ENCODE data around the gene MZF1.
A peak's percentile ranks its signal among the peaks of the same experiment; 100 is the strongest.

The MZF1 gene

DNA sequence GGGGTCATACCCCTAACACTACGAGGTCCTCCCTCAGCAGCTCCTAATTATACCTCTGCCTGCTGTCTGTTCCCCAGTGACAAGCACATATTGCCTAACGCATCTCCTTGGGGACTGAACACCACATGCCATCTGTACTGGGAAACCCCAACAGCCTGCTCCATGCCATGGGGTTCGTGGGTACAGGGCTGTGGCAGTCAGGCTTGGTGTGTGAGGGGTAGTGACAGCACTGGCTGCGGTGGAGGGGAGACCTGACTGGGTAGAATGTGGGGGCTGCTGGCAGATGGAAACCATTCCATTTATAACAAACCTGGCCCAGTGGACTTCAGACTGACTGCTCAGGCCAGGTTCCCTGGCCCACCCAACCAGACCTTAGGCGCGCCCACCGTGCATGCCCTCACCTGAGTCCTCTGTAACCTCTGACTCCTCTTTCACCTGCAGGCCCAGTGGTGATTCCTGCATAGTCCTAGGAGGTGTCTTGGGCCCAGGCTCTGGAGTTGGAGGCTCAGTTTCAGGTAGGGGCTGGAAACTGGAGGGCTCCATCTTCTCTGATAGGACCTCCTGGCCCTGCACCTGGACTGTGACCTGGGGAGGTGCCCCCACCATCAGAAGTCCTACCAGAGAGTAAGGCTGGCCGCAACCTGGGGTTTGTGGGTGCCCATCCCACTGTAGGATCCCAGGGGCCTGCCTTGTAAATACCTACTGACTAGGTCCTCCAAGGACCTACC is 3.0 kb downstream of the MZF1 start:
- no peak for DNase-seq (ENCODE audit: low spot score)

DNA sequence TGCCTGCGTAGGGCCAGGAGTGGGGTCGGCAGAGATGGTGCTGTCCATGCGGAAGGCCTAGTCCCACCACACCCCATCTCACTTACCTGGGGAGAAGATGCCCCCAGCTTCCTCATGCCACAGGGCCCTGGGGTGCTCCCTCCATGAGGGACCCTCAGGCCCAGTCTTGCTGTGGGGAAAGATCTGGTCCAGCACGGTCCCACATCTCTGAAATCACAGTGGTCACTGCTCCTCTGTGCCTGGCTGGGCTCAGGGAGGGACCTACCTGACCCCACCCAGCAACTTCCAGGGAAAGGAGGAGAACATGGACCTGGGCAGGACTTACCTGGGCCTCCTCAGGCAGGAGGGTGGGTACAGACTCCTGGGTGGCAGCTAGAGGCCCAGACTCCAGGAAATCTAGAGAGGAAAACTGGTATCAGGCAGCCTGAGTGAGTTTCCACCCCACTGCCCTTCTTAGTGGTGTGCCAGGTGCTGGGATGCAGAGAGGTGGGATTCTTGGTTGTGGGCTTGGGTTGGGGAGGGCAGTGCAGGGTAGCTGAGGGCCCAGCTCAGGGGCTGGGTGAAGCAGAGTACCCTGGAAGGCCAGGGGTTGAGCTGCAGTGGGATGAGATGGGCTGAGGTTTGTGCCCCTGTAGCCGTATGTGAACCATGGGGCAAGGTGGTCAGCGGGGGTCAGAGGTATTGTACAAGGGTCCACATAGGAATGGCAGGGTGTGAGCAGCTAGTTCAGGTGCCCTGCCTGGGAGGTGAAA is 3.8 kb downstream of the MZF1 start:
- DNase-seq (ENCODE audit: low spot score): no peak

DNA sequence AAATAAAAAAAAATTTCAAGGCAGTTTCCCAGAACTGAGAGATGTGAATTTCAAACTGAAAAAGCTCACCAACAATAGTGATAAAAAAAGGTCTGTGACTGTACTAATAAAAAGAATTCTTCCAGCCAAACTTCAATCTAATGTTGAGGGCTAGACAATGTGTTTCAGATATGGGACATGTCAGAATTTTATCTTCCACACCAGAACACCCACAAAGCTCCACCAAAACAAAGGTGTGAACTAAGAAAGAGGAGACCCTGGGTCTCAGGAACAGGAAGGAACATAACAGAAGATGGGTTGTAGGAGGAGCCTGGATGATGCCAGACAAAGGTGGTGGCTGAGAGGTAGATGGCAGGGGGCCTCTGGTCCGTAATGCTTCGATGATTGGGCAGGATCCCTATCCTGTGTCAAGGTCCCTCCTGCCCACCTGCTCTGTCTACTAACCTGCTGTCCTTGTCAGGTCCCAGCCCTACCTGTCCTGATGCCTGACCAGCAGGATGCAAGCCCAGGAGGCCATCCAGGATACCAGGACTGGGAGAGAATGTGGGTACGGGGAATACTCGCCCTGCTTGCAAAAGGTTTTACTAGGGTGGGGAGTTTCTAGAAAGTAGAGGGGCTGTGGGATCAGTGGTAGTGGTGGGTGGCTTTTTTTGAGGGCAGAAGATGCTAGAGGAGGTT is 4.5 kb downstream of the MZF1 start:
- no peak for DNase-seq (ENCODE audit: low spot score)

DNA sequence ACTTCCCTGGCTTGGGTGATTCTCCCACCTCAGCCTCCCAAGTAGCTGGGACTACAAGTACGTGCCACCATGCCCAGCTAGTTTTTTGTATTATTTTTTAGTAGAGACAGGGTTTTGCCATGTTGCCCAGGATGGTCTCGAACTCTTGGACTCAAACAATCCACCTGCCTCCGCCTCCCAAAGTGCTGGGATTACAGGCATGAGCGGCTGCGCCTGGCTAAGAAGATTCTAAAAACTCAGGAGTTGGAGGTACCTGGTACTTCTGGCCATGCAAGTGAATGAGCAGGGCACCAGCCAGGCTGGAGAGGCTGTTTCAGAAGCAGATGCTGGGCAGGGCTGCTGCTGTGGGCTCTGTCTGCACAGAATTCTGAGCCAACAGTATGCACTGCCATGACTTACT is 6.1 kb downstream of the MZF1 start:
- DNase-seq (ENCODE audit: low spot score): no peak

DNA sequence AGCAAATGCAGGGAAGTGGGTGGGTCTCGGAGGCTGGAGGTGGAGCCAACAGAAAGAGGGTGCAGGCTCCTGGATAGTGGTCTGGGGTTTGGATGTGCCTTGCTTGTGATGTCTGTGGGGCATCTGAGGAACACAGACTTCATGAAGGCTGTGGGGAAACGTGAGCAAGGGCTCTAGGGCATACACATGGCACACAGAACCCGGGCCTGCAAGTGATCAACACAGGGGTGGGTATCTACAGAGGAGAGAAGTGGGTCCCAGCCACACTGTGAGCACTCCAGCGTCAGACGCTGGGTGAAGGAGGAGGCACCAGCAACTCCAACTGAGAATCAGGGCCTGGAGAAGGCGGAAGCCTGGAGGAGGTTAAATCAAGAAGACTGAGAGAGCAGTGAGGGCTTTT is 9.3 kb downstream of the MZF1 start:
- no peak for DNase-seq (ENCODE audit: low spot score)

DNA sequence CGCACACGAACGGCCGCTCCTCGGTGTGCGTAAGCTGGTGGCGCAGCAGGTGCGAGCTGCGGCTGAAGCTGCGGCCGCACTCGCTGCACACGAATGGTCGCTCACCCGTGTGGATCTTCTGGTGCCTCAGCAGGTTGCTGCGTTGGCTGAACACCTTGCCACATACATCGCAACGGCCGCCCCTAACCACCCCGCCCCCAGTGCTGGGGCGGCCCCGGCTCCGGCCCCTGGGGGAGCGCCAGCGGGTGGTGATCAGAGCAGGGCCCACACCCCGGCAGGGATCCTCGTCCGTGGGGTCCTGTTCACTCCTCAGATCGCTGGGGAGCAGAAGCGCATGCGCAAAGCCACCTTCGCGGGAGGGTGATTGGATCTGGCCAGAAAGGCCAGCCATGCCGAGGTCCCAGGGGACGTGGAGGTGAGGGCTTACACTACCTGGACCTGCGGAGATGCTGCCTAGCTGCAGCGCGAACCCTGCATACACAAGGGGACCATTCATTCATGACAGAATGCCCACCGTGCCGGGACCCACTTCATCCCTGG is 10.0 kb downstream of the MZF1 start:
- no peak for DNase-seq (ENCODE audit: low spot score)

DNA sequence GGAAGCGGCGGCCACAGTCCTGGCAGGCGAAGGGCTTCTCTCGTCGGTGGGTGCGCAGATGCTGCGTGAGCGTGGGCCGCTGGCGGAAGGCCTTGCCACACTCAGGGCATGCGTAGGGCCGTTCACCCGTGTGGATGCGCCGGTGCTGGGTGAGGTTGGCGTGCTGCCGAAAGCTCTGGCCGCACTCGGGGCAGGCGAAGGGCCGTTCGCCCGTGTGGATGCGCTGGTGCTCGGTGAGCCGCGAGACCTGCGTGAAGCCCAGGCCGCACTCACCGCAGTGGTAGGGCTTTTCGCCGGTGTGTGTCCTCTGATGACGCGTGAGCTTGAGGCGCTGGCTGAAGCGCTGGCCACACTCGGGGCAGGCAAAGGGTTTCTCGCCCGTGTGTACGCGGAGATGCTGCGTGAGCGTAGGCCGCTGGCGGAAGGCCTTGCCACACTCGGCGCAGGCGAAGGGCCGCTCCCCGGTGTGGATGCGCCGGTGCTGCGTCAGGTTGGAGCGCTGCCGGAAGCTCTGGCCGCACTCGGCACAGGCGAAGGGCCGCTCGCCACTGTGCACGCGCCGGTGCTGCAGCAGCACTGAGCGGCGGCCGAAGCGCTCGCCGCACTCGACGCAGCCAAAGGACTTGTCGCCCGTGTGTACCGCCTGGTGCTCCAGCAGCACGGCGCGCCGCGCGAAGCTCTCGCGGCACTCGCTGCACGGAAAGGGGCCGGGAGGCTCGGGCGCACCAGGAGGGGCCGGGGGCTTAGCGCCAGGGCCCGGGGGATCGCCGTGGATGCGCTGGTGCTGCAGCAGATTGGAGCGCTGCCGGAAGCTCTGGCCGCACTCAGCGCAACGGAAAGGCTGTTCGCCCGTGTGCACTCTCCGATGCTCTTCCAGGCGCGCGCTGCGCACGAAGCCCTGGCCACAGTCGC is 10.8 kb downstream of the MZF1 start:
- no peak for DNase-seq (ENCODE audit: low spot score)

DNA sequence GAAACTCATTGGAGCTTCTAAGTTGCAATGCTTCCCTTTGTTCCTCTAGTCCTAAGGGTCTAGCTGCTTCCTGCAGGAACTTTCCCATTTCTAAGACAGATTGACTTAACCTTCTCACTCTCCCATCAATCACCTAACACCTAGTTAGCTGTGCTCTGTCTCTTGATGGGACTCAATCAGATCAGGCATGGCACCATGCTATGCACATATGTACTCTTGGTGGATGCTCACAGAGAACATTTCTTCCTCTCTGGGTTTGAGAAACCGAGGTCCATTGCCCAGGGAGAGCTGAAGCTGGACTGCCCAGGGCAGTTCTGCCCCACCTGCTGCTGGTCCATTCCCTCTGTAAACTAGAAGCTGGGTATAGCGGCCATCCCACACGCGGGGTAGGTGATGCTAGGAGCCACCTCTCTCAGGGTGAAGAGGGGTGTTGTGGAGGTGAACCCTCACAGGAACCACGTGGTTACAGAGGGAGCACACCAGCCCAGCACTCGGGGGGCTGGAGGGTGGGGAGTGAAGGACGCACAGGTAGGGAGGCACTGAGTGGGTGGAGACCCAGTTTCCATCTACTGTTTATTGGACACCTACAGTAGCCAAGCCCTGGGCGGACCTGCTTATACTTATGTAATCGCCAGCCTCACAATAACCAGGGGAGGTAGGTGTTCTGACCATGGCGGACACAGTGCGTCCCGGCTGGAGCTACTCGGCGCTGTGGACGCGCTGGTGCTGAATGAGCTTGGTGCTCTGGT is 11.6 kb downstream of the MZF1 start:
- DNase-seq (ENCODE audit: low spot score): no peak

DNA sequence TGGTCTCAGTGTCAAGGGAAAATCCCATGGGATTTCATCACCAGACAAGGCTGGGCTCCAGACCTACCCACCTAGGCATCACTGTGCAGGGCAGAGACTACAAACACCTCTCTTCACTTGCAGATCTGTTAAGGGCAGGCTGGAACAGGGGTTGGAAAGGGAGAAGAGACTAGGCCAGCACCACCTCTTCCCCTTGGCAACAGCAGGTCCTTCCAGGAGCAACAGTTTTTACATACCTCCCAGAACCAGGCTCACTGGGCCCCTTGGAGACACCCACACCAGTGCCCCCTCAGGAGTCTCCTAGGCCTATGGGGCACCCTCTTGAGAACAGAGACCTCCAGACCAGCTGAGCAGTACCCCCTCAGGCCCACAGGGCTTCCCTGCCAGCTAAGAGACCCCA is 12.2 kb downstream of the MZF1 start:
- no peak for DNase-seq (ENCODE audit: low spot score)

DNA sequence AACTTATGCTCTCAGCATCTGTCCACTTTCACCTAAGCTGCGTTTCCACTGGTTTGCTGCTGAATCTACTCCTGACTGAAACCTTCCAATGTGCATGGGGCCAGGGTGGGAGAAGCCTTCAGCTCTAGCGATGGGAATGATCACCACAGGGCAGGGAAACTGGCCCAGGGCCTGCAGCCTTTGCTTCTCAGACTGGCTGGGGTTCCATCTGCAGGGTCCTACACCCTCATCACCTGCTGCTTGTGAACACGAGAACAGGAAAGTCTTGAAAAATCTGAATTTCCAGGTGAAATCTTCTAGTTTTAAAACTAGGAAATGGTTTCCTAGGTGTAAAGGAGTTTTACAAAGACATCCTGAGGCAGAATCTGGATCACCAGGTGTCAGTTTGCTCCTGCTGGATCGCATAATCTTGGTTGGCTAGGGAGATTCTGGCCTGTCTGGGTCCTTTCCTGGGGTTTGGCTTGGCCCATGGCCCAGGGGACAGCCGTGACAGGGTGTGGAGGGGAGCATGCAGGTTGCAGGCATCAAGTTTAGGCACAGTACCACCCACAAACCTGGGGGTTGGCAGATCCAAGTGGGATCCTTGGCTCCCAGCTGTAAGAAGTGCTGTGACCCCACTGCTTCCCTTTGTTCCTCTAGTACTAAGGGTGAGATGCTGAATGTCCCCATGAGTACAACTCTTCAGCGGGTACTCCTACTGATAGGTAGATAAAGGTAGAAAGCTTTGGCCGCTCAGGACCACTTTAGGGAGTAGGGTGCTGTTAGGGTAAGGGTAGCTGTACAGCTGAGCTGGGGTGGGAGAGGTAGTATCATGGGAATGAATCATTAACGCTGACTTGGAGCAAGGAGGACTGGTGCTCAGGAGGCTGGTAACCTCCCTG is 12.9 kb downstream of the MZF1 start:
- DNase-seq (ENCODE audit: low spot score): no peak

DNA sequence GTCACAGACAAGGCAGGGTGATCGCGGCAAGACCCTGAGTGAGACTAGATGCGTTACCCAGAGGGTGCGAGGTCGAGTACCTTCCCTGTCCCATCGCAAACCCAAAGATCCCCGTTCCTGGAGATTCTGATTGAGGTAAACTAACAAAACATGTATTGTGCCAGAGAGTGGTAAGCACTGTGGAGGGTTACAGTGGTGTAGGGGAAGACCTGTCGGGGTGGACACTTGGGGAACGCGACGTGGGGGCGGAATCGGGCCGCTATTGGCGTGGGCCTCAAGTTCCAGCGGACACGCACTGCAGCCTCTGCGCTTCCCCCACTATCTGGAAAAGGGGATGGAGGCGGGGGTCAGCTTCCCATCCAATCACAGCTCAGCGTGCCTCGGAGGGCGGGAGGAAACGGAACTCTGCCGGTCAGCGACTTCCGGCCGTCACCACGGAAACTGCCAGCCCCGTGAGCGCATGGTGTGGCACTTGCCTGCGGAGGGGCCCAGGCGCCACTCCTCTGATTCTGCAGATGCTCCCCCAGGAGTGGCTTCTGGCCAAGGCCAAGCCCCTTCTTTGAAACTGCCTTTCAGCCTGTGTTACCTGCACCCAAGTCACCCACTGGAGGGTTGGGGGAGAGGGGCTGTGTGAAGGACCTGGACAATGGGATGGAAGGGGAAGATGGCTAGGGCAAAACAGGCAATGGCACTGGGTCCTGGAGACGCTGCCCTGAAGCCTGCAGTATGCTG is 13.7 kb downstream of the MZF1 start:
- DNase-seq (ENCODE audit: low spot score): peak; percentile 96

DNA sequence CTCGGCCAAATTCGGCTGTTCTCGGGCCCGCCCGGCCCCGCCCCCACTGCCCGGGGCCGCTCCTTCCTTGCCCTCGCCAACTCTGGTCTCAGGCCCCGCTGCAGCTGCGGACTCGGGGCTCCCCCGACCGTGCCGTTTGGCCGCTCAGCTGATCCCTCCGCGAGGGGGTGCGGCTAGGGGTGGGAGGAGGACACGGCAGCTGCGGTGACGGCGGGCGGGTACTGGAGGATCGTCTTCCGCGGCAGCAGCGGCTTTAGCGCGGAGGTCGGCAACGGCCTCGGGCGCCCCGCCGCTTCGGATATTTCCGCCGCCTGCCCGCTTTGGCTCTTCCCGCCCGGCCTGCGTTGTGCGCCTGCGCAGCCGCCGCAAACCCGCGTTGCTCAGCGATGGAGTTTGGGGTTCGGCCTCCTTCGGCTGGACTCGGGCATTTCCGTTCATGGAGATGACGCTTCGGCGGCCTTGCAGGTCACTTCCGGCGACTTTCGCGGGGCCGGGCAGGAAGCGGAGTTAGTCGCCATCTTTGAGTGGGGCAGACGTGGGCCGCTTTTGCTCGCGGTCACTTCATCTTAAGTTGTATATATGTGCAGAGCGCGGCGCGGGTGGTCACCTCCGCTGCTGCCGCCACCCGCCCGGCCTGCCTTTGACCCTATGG is 14.4 kb downstream of the MZF1 start:
- DNase-seq (ENCODE audit: low spot score): peak; percentile 95

DNA sequence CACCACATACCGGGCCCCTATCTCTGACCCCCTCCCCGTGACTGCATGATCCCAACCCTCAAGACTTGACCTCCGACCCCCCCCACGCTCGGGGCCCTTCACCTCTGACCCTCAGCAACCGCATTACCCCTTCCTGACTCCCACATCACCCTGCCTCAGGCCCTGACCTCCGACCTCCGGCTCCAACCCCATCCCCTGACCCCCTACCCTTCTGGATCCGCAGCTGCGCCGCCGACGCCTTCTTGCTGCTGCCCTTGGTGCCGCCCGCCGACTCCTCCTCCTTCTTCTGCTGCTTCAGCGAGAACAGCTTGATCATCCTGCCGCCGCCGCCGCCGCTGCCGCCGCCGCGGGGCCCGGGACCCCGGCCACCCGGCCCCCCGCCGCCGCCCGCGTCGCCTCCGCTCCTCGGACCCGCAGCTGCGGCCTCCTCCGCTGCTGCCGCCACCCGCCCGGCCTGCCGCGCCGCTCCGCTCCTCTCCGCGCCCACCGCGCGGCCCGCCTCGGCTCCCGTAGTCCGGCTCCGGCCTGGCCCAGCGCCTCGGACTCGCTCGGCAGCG is 15.0 kb downstream of the MZF1 start, which contains the start of gene UBE2M:
Gene UBE2M, minus strand, starts transcription at position 546 of the 557 bp plus-strand sequence. Its CDS starts 230 bp downstream, at position 316.
- no peak for DNase-seq (ENCODE audit: low spot score)

DNA sequence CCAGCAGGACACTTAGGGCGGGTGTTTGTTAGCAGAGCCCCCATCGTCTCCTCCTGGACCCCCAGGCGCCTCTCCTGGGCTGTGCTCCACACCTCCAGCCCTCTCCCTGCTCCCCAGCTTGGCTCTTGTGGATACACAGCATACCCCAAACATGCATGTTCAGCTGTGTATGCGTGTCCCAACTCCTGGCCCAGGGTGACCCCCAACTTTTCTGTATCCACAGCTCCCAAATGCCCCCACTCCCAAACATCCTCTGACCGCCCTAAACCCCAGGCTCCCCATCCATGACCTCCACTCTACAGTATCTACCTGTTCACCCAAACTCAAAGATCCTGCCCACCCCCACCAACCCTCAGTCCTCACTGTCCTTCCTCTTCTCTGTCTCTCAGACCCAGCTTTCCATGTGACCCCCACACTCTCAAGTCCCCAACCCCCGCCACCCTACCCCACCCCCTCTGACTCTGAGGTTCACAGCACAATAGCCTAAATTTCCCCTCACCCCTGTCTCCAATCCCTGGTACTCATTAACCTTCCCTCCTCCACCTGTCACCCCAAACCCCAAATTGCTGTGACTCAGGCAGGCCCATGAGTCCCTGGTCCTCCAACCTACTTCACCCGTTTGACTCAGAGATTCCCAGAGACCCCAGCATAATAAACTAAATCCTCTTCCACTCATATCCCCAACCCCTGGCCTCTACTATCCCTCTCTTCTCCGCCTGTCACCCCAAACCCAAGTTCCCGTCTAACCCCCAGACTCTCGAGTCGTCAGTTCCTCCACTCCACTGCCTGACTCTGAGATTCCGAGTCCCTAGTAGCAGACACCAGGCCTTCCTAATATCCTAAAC is 15.7 kb downstream of the MZF1 start:
- DNase-seq (ENCODE audit: low spot score): no peak

DNA sequence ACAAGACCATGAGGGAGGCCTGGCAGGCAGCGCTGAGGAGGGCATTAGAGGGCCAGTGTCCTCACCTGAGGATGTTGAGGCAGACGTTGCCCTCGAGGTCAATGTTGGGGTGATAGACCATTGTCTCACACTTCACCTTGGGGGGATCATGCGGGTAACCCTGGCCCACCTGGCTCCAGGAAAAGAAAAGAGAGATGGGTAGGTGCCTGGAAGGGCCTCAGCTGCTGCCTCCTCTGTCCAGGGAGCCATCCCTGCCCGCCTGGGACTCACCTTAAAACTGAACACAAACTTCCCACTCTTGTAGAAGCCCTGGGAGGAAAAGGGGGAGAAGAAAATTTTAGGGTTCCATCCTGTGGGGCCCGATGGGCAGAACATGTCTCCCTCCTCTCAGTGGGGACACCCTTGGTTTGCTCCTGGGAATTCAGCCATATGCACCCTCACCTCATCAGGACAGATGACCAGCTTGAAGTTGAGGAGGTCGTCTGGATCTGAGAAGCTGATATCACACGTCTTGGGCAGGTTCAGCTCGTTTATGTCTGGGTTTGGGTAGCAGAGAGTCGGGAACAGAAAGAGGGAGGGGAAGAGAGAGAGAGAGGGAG is 16.4 kb downstream of the MZF1 start:
- no peak for DNase-seq (ENCODE audit: low spot score)

DNA sequence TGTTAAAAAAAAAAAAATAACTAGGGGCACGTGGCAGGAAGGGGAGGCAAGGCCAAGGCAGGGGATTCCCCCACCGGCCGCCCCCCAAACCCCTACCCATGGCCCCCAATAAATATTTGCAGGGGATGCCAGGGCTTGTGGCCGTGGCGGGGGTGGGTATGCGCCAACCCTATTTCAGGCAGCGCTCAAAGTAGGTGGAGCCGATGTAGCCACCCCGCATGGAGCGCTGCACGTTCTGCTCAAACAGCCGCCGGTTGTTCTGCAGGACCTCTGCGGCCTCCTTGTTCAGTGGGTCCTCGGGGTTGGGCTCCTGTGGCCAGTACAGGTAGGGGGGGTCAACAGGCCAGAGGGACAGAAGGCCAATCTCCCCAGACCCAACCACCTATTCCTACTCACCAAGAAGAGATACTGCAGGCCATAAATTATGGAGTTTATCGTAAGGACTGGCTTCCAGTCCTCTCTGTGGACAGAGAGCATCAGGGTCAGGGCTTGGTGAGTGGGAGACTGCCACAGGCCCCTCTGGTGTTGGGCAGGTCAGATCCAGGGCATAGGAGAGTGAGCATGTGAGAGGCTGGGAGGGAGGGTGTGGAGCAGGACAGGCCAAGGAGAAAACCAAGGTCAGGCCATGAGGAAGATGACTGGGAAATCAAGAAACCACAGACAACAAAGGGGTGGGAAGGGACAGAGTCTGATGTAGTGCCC is 17.1 kb downstream of the MZF1 start:
- no peak for DNase-seq (ENCODE audit: low spot score)
